HG03342 (cell line): ENCODE data around the gene ROR2.

Source experiments
- ATAC-seq: cut with Tn5 transposase; IDR thresholded peaks from one replicate; pipeline ENCODE4 v1.9.1; 2021; ENCODE audit warnings: mild to moderate bottlenecking, moderate library complexity; ENCODE audit not compliant: unreplicated experiment

ROR2 gene

DNA sequence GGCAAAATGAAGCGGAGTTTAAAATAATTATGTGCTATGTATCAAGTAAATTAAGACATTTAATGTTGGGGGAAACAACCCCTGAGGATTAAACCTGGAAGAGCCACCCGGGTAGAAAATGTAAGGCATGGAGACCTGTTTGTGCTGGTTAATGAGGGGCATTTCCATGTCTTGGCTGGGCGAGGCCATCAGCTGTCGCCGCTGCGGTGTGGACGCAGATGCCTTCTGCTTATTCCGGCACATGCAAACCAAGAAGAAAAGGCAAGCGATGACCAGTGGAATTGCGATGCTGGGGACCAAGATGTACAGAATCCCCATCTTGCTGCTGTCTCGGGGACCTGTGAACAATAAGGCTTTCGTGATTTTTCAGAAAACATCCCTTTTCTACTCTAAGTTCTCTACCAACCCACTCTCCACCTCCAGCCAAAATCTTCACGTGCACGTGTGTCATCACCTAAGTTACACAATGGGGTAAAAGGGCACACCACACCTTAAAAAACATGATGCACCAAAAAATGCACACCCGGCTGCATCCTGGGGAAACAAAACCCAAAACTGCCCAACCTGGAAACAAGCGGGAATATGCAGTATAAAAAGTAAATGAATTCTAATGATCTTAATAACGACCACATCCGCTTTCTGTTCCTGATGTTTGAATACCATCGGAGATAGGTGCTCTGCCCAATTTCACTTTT lies 223.5 kb downstream of the ROR2 start:
- ATAC-seq, result no peak

DNA sequence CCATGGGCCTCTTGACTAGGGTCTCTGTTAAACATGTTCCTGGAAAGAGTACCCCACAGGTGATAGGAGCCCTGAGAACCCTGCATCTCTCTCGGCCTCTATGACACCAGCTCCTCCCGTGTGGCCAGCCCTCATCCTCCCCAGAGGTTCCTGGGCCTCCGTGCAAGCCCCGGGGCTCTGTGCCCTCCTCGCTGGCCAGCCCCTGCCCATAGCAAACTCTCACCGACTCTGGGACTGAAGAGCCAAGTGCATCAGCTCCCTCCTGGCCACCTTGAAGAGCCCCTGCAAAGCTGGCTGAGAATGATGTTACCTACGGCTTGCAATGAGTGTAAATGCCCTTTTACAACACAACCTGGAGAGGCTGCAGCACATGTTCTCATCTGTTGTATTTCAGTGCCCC lies 224.4 kb downstream of the ROR2 start:
- ATAC-seq, result no peak

DNA sequence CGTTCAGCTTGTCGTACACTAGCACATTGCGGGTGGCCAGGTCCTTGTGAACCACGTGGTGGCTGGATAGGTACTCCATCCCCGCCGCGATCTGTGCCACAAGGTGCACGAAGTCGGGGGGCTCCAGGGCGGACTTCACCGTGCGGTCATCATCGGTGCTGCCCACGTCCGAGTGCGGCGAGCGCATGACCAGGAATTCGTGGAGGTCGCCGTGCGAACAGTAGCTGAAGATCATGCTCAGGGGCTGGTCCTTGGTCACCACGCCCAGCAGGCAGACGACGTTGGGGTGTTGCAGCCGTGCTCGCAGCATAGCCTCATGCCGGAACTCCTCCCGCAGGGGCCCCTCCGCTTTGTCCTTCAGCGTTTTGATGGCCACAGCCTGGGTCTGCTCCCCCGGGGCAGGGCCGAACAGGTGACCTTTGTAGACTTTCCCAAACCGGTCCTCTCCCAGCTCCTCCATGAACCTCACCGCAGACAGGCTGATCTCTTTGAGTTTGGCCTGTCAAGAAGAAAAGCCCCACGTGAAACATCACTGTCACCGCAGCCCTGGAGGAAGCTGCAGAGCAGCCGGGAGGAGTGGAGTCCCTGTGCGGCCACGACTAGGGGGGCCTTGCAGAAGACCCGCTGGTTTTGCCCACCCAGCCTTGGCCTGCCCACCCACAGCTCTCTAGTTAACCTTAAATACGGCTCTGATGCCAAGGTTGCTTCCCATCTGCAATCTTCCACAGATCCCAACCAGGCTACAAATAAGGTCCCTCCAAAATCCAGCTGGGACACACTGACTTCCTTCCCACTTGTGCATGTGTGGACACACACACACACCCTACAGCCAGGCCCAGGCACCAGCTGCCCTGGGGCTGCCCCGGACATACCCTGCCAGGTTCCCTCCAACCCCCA lies 225.2 kb downstream of the ROR2 start:
- ATAC-seq, result no peak

DNA sequence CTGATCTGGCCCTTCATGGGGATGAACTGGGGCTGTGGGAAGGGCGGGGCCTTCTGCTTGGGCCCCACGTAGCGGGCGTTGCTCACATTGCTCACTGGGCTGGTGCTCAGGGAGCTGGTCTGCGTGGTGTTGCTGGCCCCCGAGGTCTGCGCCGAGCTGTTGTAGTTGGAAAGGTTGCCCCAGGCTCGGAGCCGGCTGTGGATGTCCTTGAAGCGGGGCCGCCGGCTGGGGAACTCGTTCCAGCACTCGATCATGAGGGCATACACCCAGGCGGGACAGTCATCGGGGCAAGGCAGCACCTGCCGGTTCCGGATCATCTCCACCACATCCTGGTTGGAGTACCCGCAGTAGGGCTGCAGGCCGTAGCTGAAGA lies 226.0 kb downstream of the ROR2 start:
- no peak for ATAC-seq

DNA sequence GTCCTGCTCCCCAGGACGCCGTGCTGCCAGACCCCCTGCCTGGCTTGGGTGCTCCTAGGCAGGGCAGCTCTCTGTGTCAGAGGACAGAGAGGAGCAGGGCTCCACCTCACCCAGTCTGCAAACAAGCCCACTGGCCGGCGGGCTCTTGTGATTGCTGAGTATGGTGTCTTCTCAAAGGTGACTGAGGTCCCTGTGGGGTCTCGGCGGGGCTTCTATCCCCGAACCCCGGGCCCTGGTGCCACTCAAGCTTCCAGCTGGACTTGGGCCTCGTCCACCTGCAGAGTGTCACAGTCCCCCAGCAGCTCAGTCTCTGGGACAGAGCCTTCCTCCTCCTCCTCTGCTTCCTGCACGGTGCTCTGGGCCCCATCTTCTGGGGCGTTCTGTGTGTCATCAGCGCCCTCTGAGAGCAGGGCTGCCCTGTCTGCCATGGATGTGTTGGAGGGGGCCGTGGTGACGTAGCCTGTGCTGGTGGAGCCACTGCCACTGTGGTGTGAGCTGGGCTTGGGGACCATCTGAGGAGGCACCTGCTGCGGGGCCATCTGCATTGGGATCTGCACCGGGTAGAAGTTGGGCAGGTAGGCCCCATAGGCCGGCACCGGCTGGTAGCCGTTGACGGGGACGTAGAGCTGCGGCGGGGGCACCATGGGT lies 226.5 kb downstream of the ROR2 start:
- ATAC-seq, result no peak

DNA sequence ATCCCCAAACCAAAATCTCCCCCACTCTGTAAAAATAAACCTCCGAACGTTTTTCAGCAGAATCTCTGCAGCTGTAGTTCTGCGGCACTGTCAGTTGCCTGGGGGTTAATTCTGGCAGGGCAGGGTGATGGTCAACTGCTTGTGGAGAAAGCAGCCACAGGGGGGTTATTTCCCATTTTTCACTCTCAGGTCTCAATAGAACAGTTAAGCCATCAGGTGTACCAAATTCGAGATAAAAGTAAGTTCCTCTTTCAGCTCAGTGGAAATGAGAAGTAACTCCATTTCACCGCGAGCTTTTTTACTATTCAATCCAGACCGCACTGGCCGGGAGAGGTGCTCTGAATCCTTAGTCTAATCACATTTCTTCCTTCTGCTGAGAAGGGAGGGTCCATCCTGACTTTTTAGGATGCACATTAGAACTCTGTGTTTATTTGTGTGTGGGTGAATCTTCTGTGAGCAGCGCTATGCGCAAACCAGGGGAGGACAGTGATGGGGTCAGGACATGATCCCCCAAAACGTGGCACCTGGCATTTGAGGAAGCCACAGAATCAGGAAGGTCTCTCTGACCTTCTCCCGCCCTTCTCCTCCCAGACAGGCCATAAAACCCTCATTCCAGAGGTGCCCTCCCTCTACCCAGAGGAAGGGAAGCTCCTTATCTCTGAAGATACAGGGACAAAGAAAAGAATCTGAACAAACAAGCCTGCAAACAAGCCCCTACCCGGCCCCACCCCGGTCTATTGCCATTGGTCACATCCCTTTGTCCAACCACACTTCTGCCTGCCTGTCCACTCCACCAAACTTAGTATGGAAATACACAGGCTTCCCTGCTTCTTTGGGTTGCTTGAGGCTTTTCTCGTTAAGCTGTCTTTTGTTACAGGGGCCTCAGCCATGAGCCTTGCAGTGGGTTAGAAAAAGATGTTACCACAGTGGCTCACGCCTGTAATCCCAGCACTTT lies 229.0 kb downstream of the ROR2 start:
- ATAC-seq, result peak; percentile 79

DNA sequence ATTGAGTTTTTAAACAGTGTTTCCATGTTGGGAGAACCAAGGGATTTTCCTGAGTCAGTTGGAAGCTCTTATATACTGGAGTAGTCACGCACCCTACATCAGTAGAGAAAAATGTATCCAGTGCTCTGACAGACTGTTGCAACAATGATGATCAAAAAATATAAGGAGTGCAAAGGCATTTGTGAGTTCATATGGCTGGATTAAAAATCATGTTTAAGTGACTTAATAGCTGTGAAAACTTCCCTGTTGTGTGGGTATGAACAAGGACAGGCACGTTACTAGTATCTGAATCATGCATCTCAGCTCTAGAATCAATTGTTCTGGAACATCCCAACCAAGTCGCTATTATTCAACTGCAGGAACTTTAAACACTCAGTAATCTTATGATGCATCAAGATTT lies 229.7 kb downstream of the ROR2 start:
- ATAC-seq, result no peak

DNA sequence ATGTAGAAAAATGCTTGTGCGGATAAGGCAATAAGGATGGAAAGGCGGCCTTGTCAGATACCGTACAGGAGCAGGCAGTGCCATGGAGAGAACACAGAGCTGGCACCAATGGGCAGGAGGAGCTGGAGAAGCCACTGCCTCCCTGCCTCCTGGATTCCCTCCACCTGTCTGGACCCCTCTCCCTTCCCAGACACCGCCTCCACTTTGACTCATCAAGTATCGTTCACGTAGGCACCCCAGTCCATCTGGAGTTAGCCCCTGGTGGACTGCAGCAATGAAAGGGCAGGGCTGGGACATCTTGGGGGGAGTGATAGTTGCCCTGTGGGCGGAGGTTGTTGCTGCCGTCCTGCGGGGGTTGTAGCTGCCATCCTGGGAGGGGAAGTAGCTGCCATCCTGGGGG lies 232.0 kb downstream of the ROR2 start:
- no peak for ATAC-seq

DNA sequence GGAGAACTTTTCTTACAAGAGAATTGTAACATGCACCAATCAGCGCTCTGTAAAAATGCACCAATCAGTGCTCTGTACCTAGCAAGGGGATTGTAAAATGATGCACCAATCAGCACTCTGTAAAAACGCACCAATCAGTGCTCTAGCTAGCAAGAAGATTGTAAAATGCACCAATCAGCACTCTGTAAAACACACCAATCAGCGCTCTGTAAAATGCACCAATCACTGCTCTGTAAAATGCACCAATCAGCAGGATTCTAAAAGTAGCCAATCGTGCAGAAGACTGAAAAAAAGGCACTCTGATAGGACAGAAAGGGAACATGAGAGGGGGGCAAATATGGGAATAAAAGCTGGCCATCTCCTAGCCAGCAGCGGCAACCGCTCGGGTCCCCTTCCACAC lies 233.2 kb downstream of the ROR2 start:
- ATAC-seq, result no peak

DNA sequence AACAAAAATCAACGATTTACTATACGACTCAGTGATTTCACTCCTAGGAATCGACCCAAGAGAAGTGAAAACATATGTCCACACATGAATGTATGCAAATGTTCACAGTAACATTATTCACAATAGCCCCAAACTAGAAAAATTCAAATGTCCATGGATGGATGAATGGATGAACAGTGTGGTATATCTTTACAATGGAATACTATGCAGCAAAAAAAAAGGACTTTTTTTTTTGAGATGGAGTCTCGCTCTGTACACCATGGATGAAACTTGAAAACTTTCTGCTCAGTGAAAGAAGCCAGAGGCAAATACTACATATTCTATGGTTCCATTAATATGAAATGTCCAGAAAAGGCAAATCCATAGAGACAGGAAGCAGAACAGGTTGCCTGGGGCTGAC lies 233.8 kb downstream of the ROR2 start:
- ATAC-seq, result no peak

DNA sequence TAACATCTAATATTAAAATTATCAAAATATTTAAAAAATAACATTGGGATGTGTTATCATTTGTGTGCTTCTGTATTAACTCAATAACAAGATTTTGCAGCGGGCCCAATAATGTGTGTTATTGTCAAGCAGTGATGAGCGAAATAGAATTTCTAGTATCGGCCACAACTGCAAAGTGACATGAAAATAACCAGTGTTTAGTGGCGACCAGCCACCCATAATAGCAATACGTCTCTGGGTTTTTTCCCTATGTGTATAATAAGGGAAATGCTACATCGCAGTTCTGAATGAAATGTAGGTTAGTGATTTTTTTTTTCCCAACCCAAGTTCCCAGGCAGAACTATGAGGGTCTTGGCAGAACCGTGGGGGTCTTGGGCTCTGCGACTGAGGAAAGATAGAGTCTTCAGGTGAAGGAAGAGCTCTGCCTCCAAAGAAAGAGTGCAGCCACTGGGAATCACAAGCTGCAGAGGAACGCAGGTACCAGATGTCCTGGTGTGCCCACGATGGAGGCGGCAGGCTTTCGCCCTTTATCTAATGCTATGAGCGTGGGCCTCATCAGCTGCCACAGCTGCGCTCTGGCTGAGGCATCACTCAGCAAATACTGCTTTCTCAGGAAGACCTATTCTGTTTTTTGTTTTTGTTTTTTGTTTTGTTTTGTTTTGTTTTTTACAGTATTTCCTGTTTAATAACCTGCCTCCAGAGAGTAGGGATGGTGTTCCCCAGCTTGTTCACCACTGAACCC lies 235.0 kb downstream of the ROR2 start:
- ATAC-seq, result no peak

DNA sequence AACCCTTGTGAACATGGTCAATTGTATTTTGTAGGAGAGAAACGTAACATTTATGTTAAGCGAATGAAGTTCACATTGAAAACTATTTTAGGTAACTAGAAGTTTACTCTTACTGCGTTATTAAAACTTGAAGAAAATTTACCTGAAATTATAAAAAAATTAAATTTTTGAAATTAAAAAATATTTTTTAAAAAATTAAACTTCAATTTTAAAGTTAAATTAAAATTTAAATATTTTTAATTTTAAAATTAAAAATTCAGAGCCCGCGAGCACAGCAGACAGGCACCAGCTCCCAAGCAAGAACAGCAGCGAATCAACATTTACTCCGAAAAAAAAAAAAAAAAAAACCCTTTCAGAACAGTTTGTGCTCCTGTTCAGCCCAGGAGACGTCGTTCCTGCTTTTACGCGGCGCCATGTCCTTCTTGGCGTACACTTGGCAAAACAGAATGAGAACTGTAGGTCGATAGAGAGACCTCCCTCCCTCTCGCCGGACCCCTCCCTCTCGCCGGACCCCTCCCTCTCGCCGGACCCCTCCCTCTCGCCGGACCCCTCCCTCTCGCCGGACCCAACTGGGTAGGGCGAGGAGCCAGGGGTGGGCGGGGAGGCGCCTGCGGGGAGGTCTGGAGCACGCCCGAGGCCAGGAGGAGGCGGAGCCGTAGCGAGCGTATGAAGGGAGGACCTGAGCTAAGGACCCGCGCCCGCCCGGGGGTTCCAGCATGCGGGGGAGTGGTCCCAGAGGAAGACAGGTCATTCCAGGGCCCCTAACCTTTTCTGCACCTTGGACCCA lies 235.8 kb downstream of the ROR2 start:
- no peak for ATAC-seq

DNA sequence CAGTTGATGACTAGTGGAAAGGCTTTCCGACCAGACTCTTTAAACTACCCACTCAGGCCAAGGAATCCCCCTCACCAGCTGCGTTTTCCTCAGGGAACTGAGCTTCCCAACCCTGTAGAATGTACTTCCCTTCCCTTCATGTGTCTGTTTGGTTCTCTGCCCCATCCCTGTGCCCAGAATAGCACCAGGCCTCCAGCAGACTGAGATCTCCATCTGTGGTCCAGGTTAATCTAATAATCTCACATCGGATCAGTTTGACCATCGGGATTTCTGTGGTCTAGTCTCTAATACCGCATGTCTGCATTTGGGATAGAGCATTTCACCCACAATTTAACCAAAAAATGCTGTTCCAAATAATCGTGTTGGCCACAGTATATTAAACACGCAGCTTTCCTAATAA lies 237.2 kb downstream of the ROR2 start:
- ATAC-seq, result no peak

DNA sequence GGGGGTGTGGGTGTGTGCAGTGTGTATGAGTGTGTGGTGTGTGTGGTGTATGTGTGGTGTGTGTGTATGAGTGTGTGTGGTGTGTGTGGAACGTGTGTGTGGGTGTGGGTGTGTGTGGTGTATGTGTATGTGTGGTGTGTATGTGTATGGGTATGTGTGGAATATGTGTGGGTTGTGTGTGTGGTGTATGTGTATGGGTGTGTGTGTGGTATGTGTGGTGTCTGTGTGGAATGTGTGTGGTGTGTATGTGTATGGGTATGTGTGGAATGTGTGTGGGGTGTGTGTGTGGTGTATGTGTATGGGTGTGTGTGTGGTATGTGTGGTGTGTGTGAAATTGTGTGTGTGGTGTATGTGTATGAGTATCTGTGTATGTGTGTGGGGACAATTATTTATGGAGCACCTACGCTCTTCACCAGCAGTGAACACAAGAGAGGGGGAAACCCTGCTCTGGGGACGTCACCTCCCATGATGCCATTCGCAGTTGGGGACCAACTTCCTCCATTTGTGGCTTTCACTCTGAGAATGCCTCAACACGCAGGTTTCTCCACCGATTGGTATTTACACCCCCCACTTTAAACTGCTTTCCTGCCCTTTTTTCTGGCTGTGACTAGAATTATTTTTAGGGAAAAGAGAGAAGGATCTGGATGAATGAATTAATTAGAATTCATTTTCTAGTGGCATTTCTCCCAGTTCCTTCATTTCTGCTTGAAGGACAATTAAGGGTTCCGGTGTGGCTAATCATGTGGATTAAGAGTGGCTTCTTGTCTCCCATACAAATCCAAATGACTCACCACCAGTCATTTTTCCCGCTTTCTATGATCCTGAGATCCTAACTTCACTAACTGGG lies 238.1 kb downstream of the ROR2 start:
- ATAC-seq, result peak; percentile 95

DNA sequence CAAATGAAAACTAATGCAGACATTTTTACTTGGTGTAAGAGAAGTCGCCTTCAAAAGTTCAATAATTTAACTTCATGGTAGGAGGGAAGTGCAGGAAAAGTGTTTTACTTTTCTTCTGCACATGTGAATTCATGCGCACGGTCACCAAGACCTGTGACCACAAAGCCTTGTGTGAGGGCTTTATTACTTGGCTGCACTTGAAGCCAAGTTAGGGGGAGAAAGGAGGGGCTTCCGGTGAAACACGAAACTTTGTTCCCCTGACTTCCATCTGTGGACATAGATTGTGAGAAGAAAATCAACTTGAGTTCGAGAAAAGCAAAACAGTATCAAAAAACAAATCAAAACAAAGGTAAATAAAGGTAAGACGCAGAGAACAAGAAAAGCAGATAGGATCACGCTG lies 239.9 kb downstream of the ROR2 start:
- ATAC-seq, result no peak

DNA sequence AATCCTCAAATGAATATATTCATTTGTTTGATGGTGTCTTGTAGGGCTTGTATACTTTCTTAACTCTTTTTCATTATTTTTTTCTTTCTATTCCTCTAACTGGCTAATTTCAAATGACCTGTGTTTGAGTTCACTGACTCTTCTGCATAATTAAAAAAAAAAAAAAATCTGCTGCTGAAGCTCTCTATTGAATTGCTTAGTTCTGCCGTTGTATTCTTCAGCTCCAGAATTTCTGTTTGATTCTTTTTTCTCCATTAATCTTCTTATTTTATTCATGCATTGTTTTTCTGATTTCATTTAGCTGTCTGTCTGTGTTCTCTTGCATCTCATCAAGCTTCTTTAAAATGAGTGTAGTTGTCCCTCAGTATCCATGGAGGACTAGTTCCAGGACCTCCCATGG lies 244.6 kb downstream of the ROR2 start:
- ATAC-seq, result no peak

DNA sequence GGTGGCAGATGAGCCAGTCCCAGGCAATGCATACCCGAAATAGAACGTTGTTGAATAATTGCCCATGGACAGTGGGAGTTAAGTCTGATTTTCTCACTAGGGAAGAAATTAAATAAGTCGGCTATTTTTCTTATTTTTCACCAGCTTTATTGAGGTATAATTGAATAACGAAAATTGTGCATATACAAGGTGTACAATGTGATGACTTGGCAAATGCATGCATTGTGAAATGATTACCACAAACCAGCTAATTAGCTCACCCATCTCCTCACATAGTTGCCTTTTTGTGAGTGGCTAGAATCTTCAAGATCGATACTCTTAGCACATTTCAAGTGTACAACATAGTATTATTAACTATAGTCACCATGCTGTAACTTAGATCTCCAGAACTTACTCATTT lies 249.6 kb downstream of the ROR2 start:
- no peak for ATAC-seq

DNA sequence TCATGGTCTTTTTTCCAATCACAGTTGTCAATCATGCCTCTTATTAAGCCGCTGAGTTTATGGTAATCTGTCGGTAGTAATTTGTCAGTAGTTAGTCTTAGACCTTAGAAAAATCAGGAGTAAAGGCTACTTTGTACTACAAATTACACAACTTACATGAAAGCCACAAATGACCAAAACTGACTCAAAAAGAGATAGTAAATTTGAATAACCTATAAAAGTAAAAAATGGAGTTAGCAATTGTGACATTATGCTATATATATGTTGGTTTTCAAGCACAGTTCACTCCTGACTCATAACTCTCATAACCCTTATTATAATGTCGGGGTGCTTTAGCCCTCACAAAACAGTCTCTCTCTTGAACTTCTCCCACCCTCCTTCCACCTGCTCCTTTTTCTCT lies 251.8 kb downstream of the ROR2 start:
- no peak for ATAC-seq
